Forelimb muscle (tissue), 1 donor: Measurements from ENCODE around the gene KRTAP4-6. TPM values are rescaled to one million over a fixed set of nuclear protein-coding genes. Genes with fewer than 3 reads are reported as not detected.
"Not testable (repeated sequence)": the region's sequence is repeated elsewhere in the genome, so short reads cannot be mapped to it uniquely, and the experiment has no call there.

Experiments used
- DNase-seq: peaks from one replicate; pipeline ENCODE4 v3.0.0-alpha.2; 2013; ENCODE audit warnings: low read depth
- polyA plus RNA-seq: library from polyadenylated mRNA; unstranded; fragments of 120-200 nt; gene quantifications from one replicate; pipeline ENCODE4 v1.2.1, GENCODE V29; 2013; ENCODE audit not compliant: insufficient read length

KRTAP4-6 gene
- polyA plus RNA-seq, 1 donor: not detected

DNA sequence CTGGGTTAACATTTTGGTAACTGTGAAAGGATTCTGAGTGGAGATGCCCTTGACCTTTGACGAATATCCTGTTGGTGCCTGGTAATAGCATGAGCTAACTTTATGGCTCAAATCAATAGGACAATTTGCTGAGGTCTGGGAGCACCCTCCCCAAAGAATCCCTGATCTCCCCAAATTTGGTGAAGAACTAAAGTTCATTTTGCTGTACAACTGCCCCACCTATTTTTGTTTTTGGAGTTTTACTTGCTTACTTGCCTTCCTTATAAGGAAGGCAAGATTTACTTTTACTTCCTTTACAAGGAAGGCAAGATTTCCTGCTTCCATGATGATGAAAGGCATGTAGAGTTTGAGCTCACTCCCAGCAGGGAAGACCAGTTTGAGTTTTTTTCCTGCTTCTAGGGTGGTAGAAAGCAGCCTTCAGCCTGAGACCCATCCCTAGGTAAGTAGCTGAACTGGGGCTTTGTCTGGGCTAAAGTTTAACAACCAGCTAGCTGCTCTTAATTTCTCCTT is 32.3 kb downstream of the KRTAP4-6 start:
- no peak for DNase-seq

DNA sequence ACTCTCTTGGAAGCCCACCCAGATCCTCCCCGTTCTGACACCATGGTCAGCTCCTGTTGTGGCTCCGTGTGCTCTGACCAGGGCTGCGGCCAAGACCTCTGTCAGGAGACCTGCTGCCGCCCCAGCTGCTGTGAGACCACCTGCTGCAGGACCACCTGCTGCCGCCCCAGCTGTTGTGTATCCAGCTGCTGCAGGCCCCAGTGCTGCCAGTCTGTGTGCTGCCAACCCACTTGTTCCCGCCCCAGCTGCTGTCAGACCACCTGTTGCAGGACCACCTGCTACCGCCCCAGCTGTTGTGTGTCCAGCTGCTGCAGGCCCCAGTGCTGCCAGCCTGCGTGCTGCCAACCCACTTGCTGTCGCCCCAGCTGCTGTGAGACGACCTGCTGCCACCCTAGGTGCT is 35.0 kb downstream of the KRTAP4-6 start, which contains the start of gene KRTAP4-9:
Gene KRTAP4-9 (plus strand): TSS at position 43 of the 400 bp plus-strand sequence. CDS start 0 bp downstream, at position 43.
- DNase-seq: not testable (repeated sequence)

DNA sequence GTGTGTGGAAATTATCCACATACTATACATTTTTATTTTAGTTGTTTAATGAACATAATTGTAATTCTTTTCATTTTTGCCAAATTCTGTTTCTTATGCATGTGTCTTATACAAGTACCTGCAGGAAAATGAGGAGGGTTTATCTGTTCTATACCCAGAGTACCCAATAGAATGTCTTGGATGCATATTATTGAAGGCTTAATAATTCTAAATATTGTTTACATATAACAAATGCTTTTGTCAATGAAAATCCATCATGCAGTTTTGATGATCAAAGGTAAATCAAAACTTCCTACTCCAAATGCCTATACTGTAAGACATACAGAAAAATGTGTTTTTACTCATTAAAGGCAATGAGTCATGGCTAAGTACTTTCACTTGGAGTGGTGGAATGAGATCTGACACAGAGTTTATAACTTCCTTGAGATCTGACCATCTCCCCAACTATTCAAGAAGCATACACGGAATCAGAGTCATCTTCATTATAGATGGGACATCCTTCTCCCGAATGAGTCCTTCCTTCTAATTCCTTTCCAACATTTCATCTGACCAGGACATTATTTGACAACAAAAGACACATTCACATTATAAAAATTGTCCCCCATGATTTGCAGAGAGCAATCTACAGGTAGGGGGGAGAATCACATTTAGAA is 35.8 kb downstream of the KRTAP4-6 start:
- not testable (repeated sequence) for DNase-seq

DNA sequence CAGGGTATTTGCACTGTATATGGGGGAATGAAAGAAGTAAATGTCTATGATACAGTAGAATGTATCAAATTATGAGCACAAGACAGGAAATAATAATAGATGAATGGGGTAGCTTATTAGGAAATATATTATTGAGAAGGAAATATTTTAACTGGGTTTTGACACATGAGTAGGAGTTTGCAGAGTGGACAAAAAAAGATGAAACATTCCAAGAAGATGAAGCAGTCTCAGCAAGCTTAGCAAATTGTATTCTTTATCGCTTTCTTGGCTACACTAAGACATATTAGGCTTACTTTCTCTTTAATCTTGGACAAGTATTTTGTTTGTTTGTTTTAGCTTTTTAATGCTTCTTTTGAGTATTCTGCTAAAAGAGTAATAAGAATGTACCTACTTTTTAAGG is 36.4 kb downstream of the KRTAP4-6 start:
- DNase-seq: no peak

DNA sequence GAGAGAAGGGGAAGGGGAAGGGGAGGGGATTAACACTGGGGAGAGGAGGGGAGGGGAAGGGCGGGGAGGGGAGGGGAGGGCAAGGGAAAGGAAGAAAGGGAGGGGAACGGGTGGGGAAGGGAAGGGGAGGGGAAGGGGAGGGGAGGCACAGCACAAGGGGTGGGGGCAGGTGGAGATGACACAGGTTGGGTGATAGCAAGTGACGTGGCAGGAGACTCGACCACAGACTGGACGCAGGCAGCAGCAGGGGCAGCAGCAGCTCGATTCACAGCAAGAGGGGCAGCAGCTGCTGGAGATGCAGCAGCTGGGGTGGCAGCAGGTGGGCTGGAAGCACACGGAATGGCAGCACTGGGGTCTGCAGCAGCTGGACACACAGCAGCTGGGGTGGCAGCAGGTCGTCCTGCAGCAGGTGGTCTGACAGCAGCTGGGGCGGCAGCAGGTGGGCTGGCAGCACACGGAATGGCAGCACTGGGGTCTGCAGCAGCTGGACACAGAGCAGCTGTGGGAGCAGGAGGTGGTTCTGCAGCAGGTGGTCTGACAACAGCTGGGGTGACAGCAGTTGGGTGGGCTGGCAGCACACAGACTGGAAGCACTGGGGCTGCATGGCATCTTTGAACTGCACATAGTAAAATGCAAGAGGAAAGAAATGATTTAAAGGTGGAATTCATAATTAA is 38.6 kb downstream of the KRTAP4-6 start, which contains the start of gene KRTAP4-16:
Gene KRTAP4-16 (minus strand): TSS at position 624 of the 674 bp plus-strand sequence. CDS start 0 bp downstream, at position 624.
- no peak for DNase-seq

DNA sequence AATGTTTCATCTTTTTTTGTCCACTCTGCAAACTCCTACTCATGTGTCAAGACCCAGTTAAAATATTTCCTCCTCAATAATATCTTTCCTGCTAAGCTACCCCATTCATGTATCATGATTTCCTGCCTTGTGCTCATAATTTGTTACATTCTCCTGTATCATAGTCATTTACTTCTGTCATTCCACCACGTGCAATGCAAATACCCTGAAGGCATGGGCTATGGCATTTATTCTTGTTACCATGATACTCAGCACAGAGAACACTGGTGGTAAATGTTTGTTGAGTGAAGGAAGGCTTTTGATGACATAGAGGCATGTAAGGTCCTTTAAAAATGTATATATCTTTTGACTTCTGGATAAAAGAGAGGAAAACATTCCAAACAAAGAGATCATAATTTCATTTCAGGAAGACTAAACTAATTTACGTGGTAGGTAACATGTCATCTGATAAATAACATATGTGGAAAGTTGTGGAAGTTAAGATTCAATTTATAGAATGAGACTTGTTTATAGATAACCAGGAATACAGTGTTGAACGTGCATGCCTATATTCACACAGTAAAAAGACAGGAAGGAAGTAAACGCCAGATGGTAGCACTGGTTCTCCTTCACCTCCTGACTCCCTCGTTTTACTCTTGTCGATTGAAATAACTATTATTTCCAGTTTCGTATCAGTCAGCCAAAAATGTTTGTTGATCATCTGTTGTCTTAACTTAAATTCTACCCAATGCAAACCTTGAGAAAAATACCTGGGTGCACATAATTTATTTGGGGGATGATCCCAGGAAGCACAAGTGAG is 40.5 kb downstream of the KRTAP4-6 start:
- DNase-seq: not testable (repeated sequence)

DNA sequence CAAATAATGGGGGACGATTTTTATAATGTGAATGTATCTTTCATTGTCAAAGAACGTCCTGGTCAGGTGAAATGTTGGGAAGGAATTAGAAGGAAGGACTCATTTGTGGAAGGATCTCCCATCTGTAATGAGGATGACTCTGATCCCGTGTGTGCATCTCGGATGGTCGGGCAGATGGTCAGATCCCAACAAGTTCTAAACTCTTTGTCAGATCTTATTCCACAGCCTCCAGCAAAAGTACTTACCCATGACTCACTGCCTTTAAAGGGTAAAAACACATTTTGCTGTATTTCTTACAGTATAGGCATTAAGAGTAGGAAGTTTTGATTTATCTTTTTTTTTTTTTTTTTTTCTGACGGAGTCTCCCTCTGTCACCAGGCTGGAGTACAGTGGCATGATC is 41.9 kb downstream of the KRTAP4-6 start:
- DNase-seq: no peak

DNA sequence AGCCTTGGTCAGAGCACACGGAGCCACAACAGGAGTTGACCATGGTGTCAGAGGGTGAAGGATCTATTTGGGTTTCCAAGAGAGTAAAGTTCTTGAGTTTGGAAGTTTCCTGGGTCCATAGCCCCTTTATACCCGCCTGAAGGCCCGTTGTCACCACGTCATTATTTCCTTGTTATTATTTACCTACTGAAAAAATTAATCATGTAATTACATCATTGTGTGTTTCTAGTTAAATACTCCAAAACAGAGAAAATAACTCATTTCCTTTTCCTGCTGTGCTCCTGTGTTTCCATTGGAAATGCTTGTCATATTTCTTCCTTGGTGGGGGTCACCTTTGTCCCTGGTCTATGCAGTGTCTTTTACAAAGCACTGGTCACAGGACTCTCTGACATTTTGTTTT is 42.3 kb downstream of the KRTAP4-6 start, which contains the start of gene KRTAP4-8:
Gene KRTAP4-8 (minus strand): TSS at position 101 of the 400 bp plus-strand sequence. CDS start 58 bp downstream, at position 43.
- DNase-seq: no peak

DNA sequence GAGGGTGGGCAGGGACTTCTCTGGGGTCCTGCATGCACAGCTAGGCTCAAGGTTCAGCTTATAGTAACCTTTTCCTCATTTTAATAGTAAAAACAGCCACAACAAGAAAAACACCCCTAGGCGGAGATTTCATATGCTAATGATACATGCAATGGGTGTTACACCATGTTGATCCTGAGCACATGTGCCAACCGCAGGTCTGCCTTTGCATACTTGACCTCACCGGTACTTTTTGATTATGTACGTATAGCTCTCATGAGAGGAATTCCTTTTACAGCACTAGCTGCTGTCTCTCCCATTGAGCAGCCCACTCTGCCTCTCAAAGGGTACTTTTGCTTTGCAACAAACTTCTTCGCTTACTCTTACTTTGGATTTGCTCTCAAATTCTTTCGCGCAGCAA is 44.3 kb downstream of the KRTAP4-6 start:
- no peak for DNase-seq

Other genes starting within 250 kb of the KRTAP4-6 start
- 0.19 TPM for gene KRT23, start 202.9 kb downstream of the KRTAP4-6 start, polyA plus RNA-seq
- gene KRT39, start 173.6 kb downstream of the KRTAP4-6 start, polyA plus RNA-seq: 7.2 TPM
- gene KRT40, start 156.2 kb downstream of the KRTAP4-6 start, polyA plus RNA-seq: 10.9 TPM
- gene KRTAP3-3, start 146.4 kb downstream of the KRTAP4-6 start, polyA plus RNA-seq: not detected
- 0.52 TPM for gene KRTAP3-2, start 140.6 kb downstream of the KRTAP4-6 start, polyA plus RNA-seq
- gene KRTAP3-1, start 131.4 kb downstream of the KRTAP4-6 start, polyA plus RNA-seq: not detected
- gene KRTAP1-5, start 113.3 kb downstream of the KRTAP4-6 start, polyA plus RNA-seq: not detected
- gene KRTAP1-4, start 110.3 kb downstream of the KRTAP4-6 start, polyA plus RNA-seq: not detected
- gene KRTAP1-3, start 105.7 kb downstream of the KRTAP4-6 start, polyA plus RNA-seq: not detected
- gene KRTAP1-1, start 99.1 kb downstream of the KRTAP4-6 start, polyA plus RNA-seq: not detected
- gene KRTAP2-1, start 93.2 kb downstream of the KRTAP4-6 start, polyA plus RNA-seq: not detected
- gene KRTAP2-2, start 85.3 kb downstream of the KRTAP4-6 start, polyA plus RNA-seq: not detected
- gene KRTAP2-3, start 80.4 kb downstream of the KRTAP4-6 start, polyA plus RNA-seq: not detected
- not detected for gene KRTAP2-4, start 74.7 kb downstream of the KRTAP4-6 start, polyA plus RNA-seq
- not detected for gene KRTAP4-7, start 56.4 kb downstream of the KRTAP4-6 start, polyA plus RNA-seq
- not detected for gene KRTAP4-8, start 42.4 kb downstream of the KRTAP4-6 start, polyA plus RNA-seq
- not detected for gene KRTAP4-16, start 38.3 kb downstream of the KRTAP4-6 start, polyA plus RNA-seq
- gene KRTAP4-9, start 35.2 kb downstream of the KRTAP4-6 start, polyA plus RNA-seq: not detected
- gene KRTAP4-11, start 22.2 kb downstream of the KRTAP4-6 start, polyA plus RNA-seq: not detected
- gene KRTAP4-12, start 16.4 kb downstream of the KRTAP4-6 start, polyA plus RNA-seq: not detected
- gene KRTAP4-5, start 9.3 kb upstream of the KRTAP4-6 start, polyA plus RNA-seq: not detected
- not detected for gene KRTAP4-4, start 20.2 kb upstream of the KRTAP4-6 start, polyA plus RNA-seq
- gene KRTAP4-3, start 27.7 kb upstream of the KRTAP4-6 start, polyA plus RNA-seq: not detected
- not detected for gene KRTAP4-2, start 37.7 kb upstream of the KRTAP4-6 start, polyA plus RNA-seq
- not detected for gene KRTAP4-1, start 44.4 kb upstream of the KRTAP4-6 start, polyA plus RNA-seq
- gene KRTAP9-1, start 49.3 kb upstream of the KRTAP4-6 start, polyA plus RNA-seq: not detected
- gene KRTAP9-2, start 86.1 kb upstream of the KRTAP4-6 start, polyA plus RNA-seq: not detected
- not detected for gene KRTAP9-3, start 91.9 kb upstream of the KRTAP4-6 start, polyA plus RNA-seq
- gene KRTAP9-8, start 97.5 kb upstream of the KRTAP4-6 start, polyA plus RNA-seq: not detected
- not detected for gene KRTAP9-4, start 109.1 kb upstream of the KRTAP4-6 start, polyA plus RNA-seq
- not detected for gene KRTAP9-9, start 114.8 kb upstream of the KRTAP4-6 start, polyA plus RNA-seq
- 0.22 TPM for gene KRTAP9-6, start 124.8 kb upstream of the KRTAP4-6 start, polyA plus RNA-seq
- not detected for gene KRTAP9-7, start 135.2 kb upstream of the KRTAP4-6 start, polyA plus RNA-seq
- gene KRTAP29-1, start 162.3 kb upstream of the KRTAP4-6 start, polyA plus RNA-seq: not detected
- gene KRTAP16-1, start 168.8 kb upstream of the KRTAP4-6 start, polyA plus RNA-seq: not detected
- gene KRTAP17-1, start 175.2 kb upstream of the KRTAP4-6 start, polyA plus RNA-seq: not detected
- not detected for gene KRT33A, start 210.3 kb upstream of the KRTAP4-6 start, polyA plus RNA-seq
- not detected for gene KRT33B, start 229.3 kb upstream of the KRTAP4-6 start, polyA plus RNA-seq
- not detected for gene KRT34, start 241.8 kb upstream of the KRTAP4-6 start, polyA plus RNA-seq